Ovary (tissue), 3 donors: ENCODE measurements around the gene SOCS1.

Experiments used
- CTCF ChIP-seq, 3 donors: fragments of 450-650 bp in 2 of 3; fragments of 200-600 bp in 1 of 3; IDR thresholded peaks; one replicate each; pipeline versions ENCODE4 v1.5.1 to v1.8.0; 2016 to 2022; ENCODE audit warnings: antibody characterized with exemption in 3 of 3, mild to moderate bottlenecking in 1 of 3
- EP300 ChIP-seq: sonication (generic); formaldehyde crosslinking; IDR thresholded peaks from one replicate; pipeline ENCODE4 v1.6.1; 2017; ENCODE audit warnings: antibody characterized with exemption
- POLR2A ChIP-seq: fragments of 450-650 bp; IDR thresholded peaks from one replicate; pipeline ENCODE4 v1.6.1; 2017; ENCODE audit warnings: antibody characterized with exemption, mild to moderate bottlenecking, moderate library complexity
- donor health status: DM: no; HTN: no; CAD: no.

DNA sequence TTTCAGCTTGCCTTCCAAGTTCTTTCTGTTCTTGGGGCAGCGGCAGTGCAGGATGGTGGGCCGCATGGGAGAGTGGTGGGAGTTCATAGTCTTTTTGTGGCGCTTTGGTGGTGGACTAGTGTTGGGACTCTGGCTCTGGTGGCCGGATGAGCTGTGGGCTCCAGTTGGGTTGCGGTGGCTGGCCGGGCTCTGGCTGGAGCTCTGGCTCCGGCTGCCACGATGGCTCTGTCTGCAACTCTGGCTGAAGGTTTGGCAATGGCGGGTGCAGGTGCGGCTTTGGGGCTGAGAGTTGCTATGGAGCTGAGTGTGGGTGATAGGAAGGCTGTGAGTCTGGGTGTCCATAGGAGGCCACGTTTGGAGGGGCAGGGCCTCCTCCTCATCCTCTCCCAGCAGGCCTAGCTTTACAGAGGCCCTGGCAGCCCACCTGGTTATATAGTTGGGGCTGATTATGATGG is 12.9 kb upstream of the SOCS1 start, which contains the start of gene TNP2:
- TF ChIP-seq CTCF (IDR thresholded peaks at IDR 0.05) (no peak), POLR2A (no peak), EP300 (no peak)
